Vagina (tissue), 2 donors: ENCODE data around the gene FAM120AOS.

ENCODE experiments used
- CTCF ChIP-seq, 3 experiments: fragments of 450-650 bp in 2 of 3; fragments of 200-600 bp in 1 of 3; sonication (generic) in 1 of 3; IDR thresholded peaks; one replicate each; pipeline ENCODE4 v1.5.1; 2017 to 2019; ENCODE audit warnings: antibody characterized with exemption in 3 of 3, mild to moderate bottlenecking in 2 of 3, moderate library complexity in 2 of 3
- POLR2AphosphoS5 ChIP-seq, 2 donors: sonication (generic); formaldehyde crosslinking; IDR thresholded peaks; one replicate each; pipeline ENCODE4 v1.9.0; 2017; ENCODE audit warnings: antibody characterized with exemption in 2 of 2, mild to moderate bottlenecking in 2 of 2, low read depth in 1 of 2; ENCODE audit not compliant: insufficient read depth in 1 of 2

GRCh38 chr9:93492327-93492726, 38.9 kb upstream of the FAM120AOS start:
- no peak for TF ChIP-seq CTCF (IDR thresholded peaks at IDR 0.05)
- TF ChIP-seq POLR2AphosphoS5 (IDR thresholded peaks at IDR 0.05; ENCODE audit: insufficient read depth in 1 of 2, low read depth in 1 of 2) = no peak
